B cell (primary cell): ENCODE results near the gene CYP17A1. TPM values are rescaled to one million over a fixed set of nuclear protein-coding genes. Genes with fewer than 3 reads are reported as not detected.

Source experiments
- ATAC-seq: fragments of 200-7000 bp; cut with Tn5 transposase; one replicate; pipeline ENCODE4 v1.10.0; 2021; ENCODE audit warnings: low read depth, mild to moderate bottlenecking, moderate number of reproducible peaks, moderate library complexity
- CTCF ChIA-PET: fragments of 350-600 bp; sonication (Branson Sonifier 250); formaldehyde crosslinking; loops from one replicate; lab custom pipeline; 2021; ENCODE audit warnings: antibody characterized with exemption, inconsistent platforms; lab: Charles Lee
- POLR2A ChIA-PET: fragments of 350-600 bp; sonication (Branson Sonifier 250); formaldehyde crosslinking; loops from one replicate; lab custom pipeline; 2021; ENCODE audit warnings: antibody characterized with exemption; lab: Charles Lee
- DNase-seq: peaks from one replicate; pipeline ENCODE4 v3.0.0; 2013
- H2AFZ ChIP-seq: 2 replicates; pipeline ENCODE4 v1.6.1; 2012; ENCODE audit warnings: mild to moderate bottlenecking, low read depth, low read length; ENCODE audit not compliant: insufficient read depth, poor library complexity, severe bottlenecking
- H3K27ac ChIP-seq, 2 donors: 1 replicate in 1 of 2; 2 replicates in 1 of 2; pipeline ENCODE4 v1.5.1; 2012 to 2013; ENCODE audit warnings: low read length in 2 of 2, mild to moderate bottlenecking in 2 of 2, moderate library complexity in 1 of 2
- H3K27me3 ChIP-seq, 4 experiments: fragments of 200-600 bp in 1 of 4; sonication (generic) in 1 of 4; replicated peaks in 1 of 4; 1 replicate in 2 of 4; 2 replicates in 2 of 4; pipeline versions ENCODE4 v1.6.1 to v1.7.0; 2013 to 2016; ENCODE audit warnings: low read length in 3 of 4, mild to moderate bottlenecking in 2 of 4, mixed read lengths in 1 of 4, moderate library complexity in 1 of 4; ENCODE audit not compliant: insufficient read depth in 4 of 4, control insufficient read depth in 3 of 4; ENCODE audit errors: control extremely low read depth in 1 of 4
- H3K36me3 ChIP-seq, 2 experiments: replicated peaks in 1 of 2; 1 replicate in 1 of 2; 2 replicates in 1 of 2; pipeline versions ENCODE4 v1.6.1 to v1.7.1; 2013; ENCODE audit warnings: low read length in 1 of 2; ENCODE audit not compliant: insufficient read depth in 2 of 2, control insufficient read depth in 1 of 2; ENCODE audit errors: control extremely low read depth in 1 of 2, extremely low read depth in 1 of 2
- H3K4me1 ChIP-seq, 2 donors: fragments of 200-600 bp in 1 of 2; sonication (generic) in 1 of 2; 1 replicate in 1 of 2; 2 replicates in 1 of 2; pipeline versions ENCODE4 v1.5.1 to v1.6.1; 2013 to 2017; ENCODE audit warnings: low read length in 2 of 2; ENCODE audit not compliant: control insufficient read depth in 2 of 2, insufficient read depth in 2 of 2
- H3K4me2 ChIP-seq: replicated peaks from 2 replicates; pipeline ENCODE3; 2012; ENCODE audit warnings: mild to moderate bottlenecking, low read depth, low read length; ENCODE audit not compliant: poor library complexity, severe bottlenecking
- H3K4me3 ChIP-seq, 5 experiments: fragments of 200-600 bp in 1 of 5; sonication (generic) in 1 of 5; 1 replicate in 3 of 5; 2 replicates in 2 of 5; pipeline versions ENCODE4 v1.5.1 to v1.7.0; 2011 to 2016; ENCODE audit warnings: low read length in 4 of 5, mild to moderate bottlenecking in 4 of 5, low read depth in 2 of 5, control low read depth in 1 of 5, moderate library complexity in 1 of 5; ENCODE audit not compliant: insufficient read depth in 1 of 5; ENCODE audit errors: control extremely low read depth in 1 of 5, extremely low read depth in 1 of 5
- H3K79me2 ChIP-seq: fragments of 200-600 bp; sonication (generic); one replicate; pipeline ENCODE4 v1.6.0; 2016; ENCODE audit warnings: low read length; ENCODE audit not compliant: control insufficient read depth, insufficient read depth
- H3K9ac ChIP-seq: fragments of 200-600 bp; sonication (generic); 2 replicates; pipeline ENCODE4 v1.6.1; 2017; ENCODE audit warnings: mild to moderate bottlenecking, low read length, moderate library complexity
- H3K9me3 ChIP-seq, 3 donors: one replicate each; pipeline versions ENCODE4 v1.6.1 to v1.7.1; 2013; ENCODE audit warnings: low read length in 2 of 3; ENCODE audit not compliant: control insufficient read depth in 2 of 3, insufficient read depth in 1 of 3; ENCODE audit errors: control extremely low read depth in 1 of 3
- H4K20me1 ChIP-seq: 2 replicates; pipeline ENCODE4 v1.6.0; 2012; ENCODE audit warnings: mild to moderate bottlenecking, low read length; ENCODE audit not compliant: insufficient read depth, control insufficient read depth, poor library complexity, severe bottlenecking
- H3K27ac Mint-ChIP-seq: one replicate; pipeline ENCODE4 v1.8.0; 2021; ENCODE audit warnings: mixed read lengths
- H3K27me3 Mint-ChIP-seq: one replicate; pipeline ENCODE4 v1.8.0; 2021; ENCODE audit warnings: mixed read lengths
- H3K4me1 Mint-ChIP-seq: one replicate; pipeline ENCODE4 v1.8.0; 2021; ENCODE audit warnings: mixed read lengths
- H3K4me3 Mint-ChIP-seq: one replicate; pipeline ENCODE4 v1.8.0; 2021; ENCODE audit warnings: mixed read lengths
- H3K9me3 Mint-ChIP-seq: one replicate; pipeline ENCODE4 v1.8.0; 2022; ENCODE audit warnings: mixed read lengths; ENCODE audit not compliant: insufficient read depth
- CTCF ChIP-seq: fragments of 200-600 bp; IDR thresholded peaks from one replicate; pipeline ENCODE4 v1.8.0; 2022; ENCODE audit warnings: antibody characterized with exemption, mild to moderate bottlenecking
- EZH2 ChIP-seq: IDR thresholded peaks from 2 replicates; pipeline ENCODE4 v1.6.1; 2012; ENCODE audit warnings: borderline replicate concordance, low read depth, mild to moderate bottlenecking, moderate library complexity, low read length; ENCODE audit not compliant: insufficient read depth, poor library complexity, severe bottlenecking
- WGBS: methylation state at CpG from one replicate; pipeline ENCODE4 v1.1.5; 2013; ENCODE audit warnings: missing lambda C conversion rate; ENCODE audit not compliant: insufficient coverage; 5-methylcytosine and 5-hydroxymethylcytosine counted together
- intact Hi-C: fragments of 100-400 bp; cut with micrococcal nuclease; formaldehyde crosslinking; loops from one replicate; pipeline ENCODE4 v1.10.0; 2022
- polyA plus RNA-seq: library from polyadenylated mRNA; depleted of rRNA; stranded (reverse); fragments of >200 nt; gene quantifications from 2 replicates; pipeline ENCODE4 v1.2.3, GENCODE V29; 2012
- total RNA-seq, 2 donors: library from RNA; stranded (reverse); fragments of 120-200 nt in 1 of 2; gene quantifications; 1 replicate in 1 of 2; 2 replicates in 1 of 2; pipeline versions ENCODE4 v1.2.3 to v1.2.4, GENCODE V29; 2013 to 2022

Gene CYP17A1
- total and polyA plus RNA-seq, 2 donors (not counting 1 experiment from before 2014, with no cell fraction given) = not detected

- DNase-seq = no peak
- no peaks in the 10 kb centered on the region for H3K9me3 Mint-ChIP-seq
- CTCF ChIA-PET = no interaction called here
Measured at GRCh38 chr10:102808380-102808779, 28.8 kb downstream of the CYP17A1 start.

More at GRCh38 chr10:102808380-102808779, 28.8 kb downstream of the CYP17A1 start:
- H3K79me2 ChIP-seq = peaks cover 24% of the 10 kb centered on the region
- no peak for ATAC-seq
- POLR2A ChIA-PET = no interaction called here
- H3K27me3 ChIP-seq = no peaks in the 10 kb centered on the region
- intact Hi-C loops = no loop called here
- H3K4me1 Mint-ChIP-seq = peaks cover 19% of the 10 kb centered on the region
- peaks cover 5% of the 10 kb centered on the region for H4K20me1 ChIP-seq
- H3K4me1 ChIP-seq = peaks cover 9 to 12% of the 10 kb centered on the region in 2 donors
- no CpG with 5 or more reads among the region's 4 CpGs for WGBS
- no peak overlapping the region for H3K27ac ChIP-seq
- no peak overlapping the region for H3K27ac Mint-ChIP-seq
- no peak for TF ChIP-seq CTCF
- no peak for TF ChIP-seq EZH2
- peaks cover 0 to 50% of the 10 kb centered on the region in 2 experiments for H3K36me3 ChIP-seq
- no peak overlapping the region for H3K4me3 Mint-ChIP-seq
- no peaks in the 10 kb centered on the region for H3K27me3 Mint-ChIP-seq
- no peak overlapping the region for H2AFZ ChIP-seq
- H3K9me3 ChIP-seq = no peaks in the 10 kb centered on the region
- H3K4me3 ChIP-seq = no peak overlapping the region
- no peak overlapping the region for H3K9ac ChIP-seq
- H3K4me2 ChIP-seq = no peak overlapping the region
